Measurements from ENCODE around the gene ULK4.

Gene ULK4

GRCh38 chr3:41436983-41437382, 524.9 kb downstream of the ULK4 start:
- H3K27ac ChIP-seq (ENCODE audit: low read depth, low read length) = no peak overlapping the region
- H3K4me1 ChIP-seq (ENCODE audit: control insufficient read depth, insufficient read depth, low read length) = peaks cover 17% of the 10 kb centered on the region
- H3K4me3 ChIP-seq (ENCODE audit: low read depth, low read length) = no peak overlapping the region

GRCh38 chr3:41434781-41435180, 527.1 kb downstream of the ULK4 start:
- H3K4me3 ChIP-seq (ENCODE audit: low read depth, low read length) = no peak overlapping the region
- no peak overlapping the region for H3K27ac ChIP-seq (ENCODE audit: low read depth, low read length)
- H3K4me1 ChIP-seq (ENCODE audit: control insufficient read depth, insufficient read depth, low read length) = peaks cover 17% of the 10 kb centered on the region
- H3K27me3 ChIP-seq (ENCODE audit: control insufficient read depth, insufficient read depth, low read length) = no peaks in the 10 kb centered on the region
- H3K9ac ChIP-seq (ENCODE audit: low read depth, low read length) = no peak overlapping the region
- H3K36me3 ChIP-seq (ENCODE audit: control insufficient read depth, insufficient read depth, low read length) = no peaks in the 10 kb centered on the region
- peaks cover 2% of the 10 kb centered on the region; the same call in 1 of the 2 replicates for H3K9me3 ChIP-seq (ENCODE audit: control insufficient read depth, insufficient read depth, low read length)

More at GRCh38 chr3:41436983-41437382, 524.9 kb downstream of the ULK4 start:
- no peaks in the 10 kb centered on the region for H3K36me3 ChIP-seq (ENCODE audit: control insufficient read depth, insufficient read depth, low read length)
- H3K9me3 ChIP-seq (ENCODE audit: control insufficient read depth, insufficient read depth, low read length) = peaks cover 4% of the 10 kb centered on the region; the same call in 1 of the 2 replicates
- H3K27me3 ChIP-seq (ENCODE audit: control insufficient read depth, insufficient read depth, low read length) = no peaks in the 10 kb centered on the region
- H3K9ac ChIP-seq (ENCODE audit: low read depth, low read length) = no peak overlapping the region

- Histone ChIP-seq H3K27me3 (ENCODE audit: control insufficient read depth, insufficient read depth, low read length) (no peaks in the 10 kb centered on the region), H3K4me3 (ENCODE audit: low read depth, low read length) (no peak overlapping the region), H3K4me1 (ENCODE audit: control insufficient read depth, insufficient read depth, low read length) (no peaks in the 10 kb centered on the region), H3K9me3 (ENCODE audit: control insufficient read depth, insufficient read depth, low read length) (no peaks in the 10 kb centered on the region), H3K36me3 (ENCODE audit: control insufficient read depth, insufficient read depth, low read length) (no peaks in the 10 kb centered on the region), H3K9ac (ENCODE audit: low read depth, low read length) (no peak overlapping the region), H3K27ac (ENCODE audit: low read depth, low read length) (no peak overlapping the region)
These were observed 530.5 kb downstream of the ULK4 start for GRCh38 chr3:41431386-41431785.

- H3K27me3 ChIP-seq (ENCODE audit: control insufficient read depth, insufficient read depth, low read length) = no peaks in the 10 kb centered on the region
- H3K4me1 ChIP-seq (ENCODE audit: control insufficient read depth, insufficient read depth, low read length) = no peaks in the 10 kb centered on the region
These were observed 531.0 kb downstream of the ULK4 start for GRCh38 chr3:41430886-41431285.

GRCh38 chr3:41430391-41430790, 531.5 kb downstream of the ULK4 start:
- no peaks in the 10 kb centered on the region for H3K4me1 ChIP-seq (ENCODE audit: control insufficient read depth, insufficient read depth, low read length)
- no peaks in the 10 kb centered on the region for H3K9me3 ChIP-seq (ENCODE audit: control insufficient read depth, insufficient read depth, low read length)
- no peak overlapping the region for H3K4me3 ChIP-seq (ENCODE audit: low read depth, low read length)
- H3K36me3 ChIP-seq (ENCODE audit: control insufficient read depth, insufficient read depth, low read length) = no peaks in the 10 kb centered on the region
- H3K27me3 ChIP-seq (ENCODE audit: control insufficient read depth, insufficient read depth, low read length) = no peaks in the 10 kb centered on the region
- H3K27ac ChIP-seq (ENCODE audit: low read depth, low read length) = no peak overlapping the region
- H3K9ac ChIP-seq (ENCODE audit: low read depth, low read length) = no peak overlapping the region

More at GRCh38 chr3:41430886-41431285, 531.0 kb downstream of the ULK4 start:
- Histone ChIP-seq H3K27ac (ENCODE audit: low read depth, low read length) (no peak overlapping the region), H3K36me3 (ENCODE audit: control insufficient read depth, insufficient read depth, low read length) (no peaks in the 10 kb centered on the region), H3K9me3 (ENCODE audit: control insufficient read depth, insufficient read depth, low read length) (no peaks in the 10 kb centered on the region), H3K4me3 (ENCODE audit: low read depth, low read length) (no peak overlapping the region), H3K9ac (ENCODE audit: low read depth, low read length) (no peak overlapping the region)

- no peaks in the 10 kb centered on the region for H3K4me1 ChIP-seq (ENCODE audit: control insufficient read depth, insufficient read depth, low read length)
- no peaks in the 10 kb centered on the region for H3K36me3 ChIP-seq (ENCODE audit: control insufficient read depth, insufficient read depth, low read length)
- H3K9me3 ChIP-seq (ENCODE audit: control insufficient read depth, insufficient read depth, low read length) = no peaks in the 10 kb centered on the region
- H3K9ac ChIP-seq (ENCODE audit: low read depth, low read length) = no peak overlapping the region
- no peak overlapping the region for H3K4me3 ChIP-seq (ENCODE audit: low read depth, low read length)
- H3K27me3 ChIP-seq (ENCODE audit: control insufficient read depth, insufficient read depth, low read length) = no peaks in the 10 kb centered on the region
- no peak overlapping the region for H3K27ac ChIP-seq (ENCODE audit: low read depth, low read length)
These were observed 535.4 kb downstream of the ULK4 start for GRCh38 chr3:41426485-41426884.

- Histone ChIP-seq H3K9ac (ENCODE audit: low read depth, low read length) (no peak overlapping the region), H3K36me3 (ENCODE audit: control insufficient read depth, insufficient read depth, low read length) (no peaks in the 10 kb centered on the region), H3K4me3 (ENCODE audit: low read depth, low read length) (no peak overlapping the region), H3K27ac (ENCODE audit: low read depth, low read length) (no peak overlapping the region), H3K4me1 (ENCODE audit: control insufficient read depth, insufficient read depth, low read length) (no peaks in the 10 kb centered on the region), H3K27me3 (ENCODE audit: control insufficient read depth, insufficient read depth, low read length) (no peaks in the 10 kb centered on the region), H3K9me3 (ENCODE audit: control insufficient read depth, insufficient read depth, low read length) (no peaks in the 10 kb centered on the region)
These were observed 537.2 kb downstream of the ULK4 start for GRCh38 chr3:41424543-41425300.

GRCh38 chr3:41419809-41420208, 542.1 kb downstream of the ULK4 start:
- Histone ChIP-seq H3K9ac (ENCODE audit: low read depth, low read length) (no peak overlapping the region), H3K9me3 (ENCODE audit: control insufficient read depth, insufficient read depth, low read length) (no peaks in the 10 kb centered on the region), H3K4me1 (ENCODE audit: control insufficient read depth, insufficient read depth, low read length) (peaks cover 11% of the 10 kb centered on the region), H3K36me3 (ENCODE audit: control insufficient read depth, insufficient read depth, low read length) (no peaks in the 10 kb centered on the region), H3K4me3 (ENCODE audit: low read depth, low read length) (no peak overlapping the region), H3K27me3 (ENCODE audit: control insufficient read depth, insufficient read depth, low read length) (no peaks in the 10 kb centered on the region), H3K27ac (ENCODE audit: low read depth, low read length) (peak overlapping the region; percentile 15)

- Histone ChIP-seq H3K27me3 (ENCODE audit: control insufficient read depth, insufficient read depth, low read length) (no peaks in the 10 kb centered on the region), H3K4me1 (ENCODE audit: control insufficient read depth, insufficient read depth, low read length) (peaks cover 11% of the 10 kb centered on the region), H3K9ac (ENCODE audit: low read depth, low read length) (no peak overlapping the region), H3K9me3 (ENCODE audit: control insufficient read depth, insufficient read depth, low read length) (no peaks in the 10 kb centered on the region), H3K27ac (ENCODE audit: low read depth, low read length) (peak overlapping the region; percentile 15), H3K4me3 (ENCODE audit: low read depth, low read length) (no peak overlapping the region), H3K36me3 (ENCODE audit: control insufficient read depth, insufficient read depth, low read length) (no peaks in the 10 kb centered on the region)
These were observed 542.8 kb downstream of the ULK4 start for GRCh38 chr3:41418961-41419691.

- H3K36me3 ChIP-seq (ENCODE audit: control insufficient read depth, insufficient read depth, low read length) = no peaks in the 10 kb centered on the region
- H3K9ac ChIP-seq (ENCODE audit: low read depth, low read length) = no peak overlapping the region
These were observed 544.3 kb downstream of the ULK4 start for GRCh38 chr3:41417574-41417973.

GRCh38 chr3:41411065-41411464, 550.8 kb downstream of the ULK4 start:
- no peak overlapping the region for H3K27ac ChIP-seq (ENCODE audit: low read depth, low read length)
- H3K9me3 ChIP-seq (ENCODE audit: control insufficient read depth, insufficient read depth, low read length) = no peaks in the 10 kb centered on the region
- H3K27me3 ChIP-seq (ENCODE audit: control insufficient read depth, insufficient read depth, low read length) = no peaks in the 10 kb centered on the region
- H3K36me3 ChIP-seq (ENCODE audit: control insufficient read depth, insufficient read depth, low read length) = no peaks in the 10 kb centered on the region
- no peak overlapping the region for H3K9ac ChIP-seq (ENCODE audit: low read depth, low read length)
- H3K4me1 ChIP-seq (ENCODE audit: control insufficient read depth, insufficient read depth, low read length) = no peaks in the 10 kb centered on the region
- no peak overlapping the region for H3K4me3 ChIP-seq (ENCODE audit: low read depth, low read length)

More at GRCh38 chr3:41417574-41417973, 544.3 kb downstream of the ULK4 start:
- Histone ChIP-seq H3K4me3 (ENCODE audit: low read depth, low read length) (no peak overlapping the region), H3K27ac (ENCODE audit: low read depth, low read length) (no peak overlapping the region), H3K27me3 (ENCODE audit: control insufficient read depth, insufficient read depth, low read length) (no peaks in the 10 kb centered on the region), H3K4me1 (ENCODE audit: control insufficient read depth, insufficient read depth, low read length) (peaks cover 11% of the 10 kb centered on the region), H3K9me3 (ENCODE audit: control insufficient read depth, insufficient read depth, low read length) (no peaks in the 10 kb centered on the region)
